CD14-positive monocyte (primary cell): Measurements from ENCODE around the gene ZYX. TPM values are rescaled to one million over a fixed set of nuclear protein-coding genes. Genes with fewer than 3 reads are reported as not detected.

ENCODE experiments used
- DNase-seq, 3 donors: peaks; one replicate each; pipeline ENCODE4 v3.0.0-alpha.2; 2011 to 2022
- H2AFZ ChIP-seq: 2 replicates; pipeline ENCODE4 v1.6.0; 2012; ENCODE audit warnings: mild to moderate bottlenecking, low read depth, low read length, inconsistent platforms; ENCODE audit not compliant: insufficient read depth, poor library complexity, severe bottlenecking
- H3K27ac ChIP-seq, 2 donors: 1 replicate in 1 of 2; 2 replicates in 1 of 2; pipeline ENCODE4 v1.5.1; 2012 to 2013; ENCODE audit warnings: low read length in 2 of 2, control low read depth in 1 of 2, inconsistent platforms in 1 of 2, low read depth in 1 of 2, mild to moderate bottlenecking in 1 of 2
- H3K27me3 ChIP-seq, 2 donors: one replicate each; pipeline versions ENCODE4 v1.6.0 to v1.6.1; 2011 to 2013; ENCODE audit warnings: low read length in 2 of 2; ENCODE audit not compliant: control insufficient read depth in 2 of 2, insufficient read depth in 2 of 2
- H3K36me3 ChIP-seq, 2 donors: replicated peaks in 1 of 2; 1 replicate in 1 of 2; 2 replicates in 1 of 2; pipeline versions ENCODE4 v1.5.1 to v1.6.1; 2012 to 2013; ENCODE audit warnings: low read length in 2 of 2, control low read depth in 1 of 2, inconsistent platforms in 1 of 2, mild to moderate bottlenecking in 1 of 2; ENCODE audit not compliant: insufficient read depth in 2 of 2, control insufficient read depth in 1 of 2
- H3K4me1 ChIP-seq, 2 donors: 1 replicate in 1 of 2; 2 replicates in 1 of 2; pipeline versions ENCODE4 v1.5.1 to v1.6.1; 2012 to 2013; ENCODE audit warnings: low read length in 2 of 2, control low read depth in 1 of 2, inconsistent platforms in 1 of 2, mild to moderate bottlenecking in 1 of 2, moderate library complexity in 1 of 2; ENCODE audit not compliant: insufficient read depth in 2 of 2, control insufficient read depth in 1 of 2
- H3K4me2 ChIP-seq: replicated peaks from 2 replicates; pipeline ENCODE3; 2012; ENCODE audit warnings: low read length, moderate library complexity, mild to moderate bottlenecking; ENCODE audit not compliant: poor library complexity, severe bottlenecking; ENCODE audit errors: extremely low read depth
- H3K4me3 ChIP-seq, 3 experiments: fragments of 200-600 bp in 1 of 3; sonication (generic) in 1 of 3; replicated peaks in 1 of 3; 1 replicate in 2 of 3; 2 replicates in 1 of 3; pipeline ENCODE4 v1.5.1; 2011 to 2013; ENCODE audit warnings: low read length in 3 of 3, mild to moderate bottlenecking in 3 of 3, control low read depth in 2 of 3, low read depth in 2 of 3, inconsistent platforms in 1 of 3, moderate library complexity in 1 of 3
- H3K79me2 ChIP-seq: 2 replicates; pipeline ENCODE4 v1.6.0; 2012; ENCODE audit warnings: mild to moderate bottlenecking, control low read depth, inconsistent platforms, low read length, moderate library complexity; ENCODE audit not compliant: insufficient read depth
- H3K9ac ChIP-seq: 2 replicates; pipeline ENCODE4 v1.6.0; 2017; ENCODE audit warnings: low read length, mild to moderate bottlenecking; ENCODE audit not compliant: insufficient read depth, poor library complexity, severe bottlenecking
- H3K9me3 ChIP-seq, 2 donors: replicated peaks in 1 of 2; 1 replicate in 1 of 2; 2 replicates in 1 of 2; pipeline versions ENCODE4 v1.5.1 to v1.6.1; 2012 to 2013; ENCODE audit warnings: low read length in 2 of 2, control low read depth in 1 of 2; ENCODE audit not compliant: control insufficient read depth in 1 of 2, insufficient read depth in 1 of 2
- H4K20me1 ChIP-seq: 2 replicates; pipeline ENCODE4 v1.6.0; 2012; ENCODE audit warnings: mild to moderate bottlenecking, low read length, control low read depth, moderate library complexity; ENCODE audit not compliant: insufficient read depth
- H3K27ac Mint-ChIP-seq, 7 donors: one replicate each; pipeline ENCODE4 v1.8.0; 2020; ENCODE audit warnings: mild to moderate bottlenecking in 7 of 7, mixed read lengths in 7 of 7, moderate library complexity in 6 of 7, inconsistent platforms in 2 of 7
- H3K27me3 Mint-ChIP-seq, 3 donors: one replicate each; pipeline ENCODE4 v1.8.0; 2021 to 2022; ENCODE audit warnings: low read depth in 3 of 3, mild to moderate bottlenecking in 3 of 3, mixed read lengths in 3 of 3, moderate library complexity in 3 of 3, inconsistent platforms in 1 of 3
- H3K36me3 Mint-ChIP-seq, 2 donors: one replicate each; pipeline ENCODE4 v1.8.0; 2020; ENCODE audit warnings: mixed read lengths in 2 of 2, inconsistent platforms in 1 of 2, mild to moderate bottlenecking in 1 of 2
- H3K4me1 Mint-ChIP-seq: one replicate; pipeline ENCODE4 v1.8.0; 2020; ENCODE audit warnings: mild to moderate bottlenecking, mixed read lengths
- H3K4me3 Mint-ChIP-seq, 2 donors: one replicate each; pipeline ENCODE4 v1.8.0; 2020; ENCODE audit warnings: mild to moderate bottlenecking in 2 of 2, mixed read lengths in 2 of 2, moderate library complexity in 1 of 2
- H3K9me3 Mint-ChIP-seq, 7 donors: one replicate each; pipeline ENCODE4 v1.8.0; 2020 to 2022; ENCODE audit warnings: mixed read lengths in 7 of 7, mild to moderate bottlenecking in 6 of 7, moderate library complexity in 6 of 7, inconsistent platforms in 2 of 7
- WGBS: methylation state at CpG from one replicate; pipeline ENCODE4 v1.1.5; 2013; ENCODE audit warnings: missing lambda C conversion rate; ENCODE audit not compliant: insufficient coverage; 5-methylcytosine and 5-hydroxymethylcytosine counted together
- intact Hi-C, 2 donors: fragments of 100-400 bp; cut with micrococcal nuclease; formaldehyde crosslinking; loops; one replicate each; pipeline versions ENCODE4 v1.15.0 to v1.15.1; 2023
- polyA plus RNA-seq, 3 donors: library from polyadenylated mRNA; depleted of rRNA in 1 of 3; unstranded in 2 of 3; stranded (reverse) in 1 of 3; fragments of 300-500 nt in 2 of 3; fragments of >200 nt in 1 of 3; fragmentation: Illumina TruSeq in 2 of 3; gene quantifications; 1 replicate in 2 of 3; 2 replicates in 1 of 3; pipeline ENCODE4 v1.2.3, GENCODE V29; 2012 to 2021
- TF ChIP-seq, protein P1 (sequence below): fragments of 200-600 bp; IDR thresholded peaks from one replicate; pipeline ENCODE4 v1.8.0; 2022; ENCODE audit warnings: antibody characterized with exemption, mild to moderate bottlenecking

Gene ZYX
- polyA plus RNA-seq, 3 donors = 198 to 417 (median 331) TPM

DNA sequence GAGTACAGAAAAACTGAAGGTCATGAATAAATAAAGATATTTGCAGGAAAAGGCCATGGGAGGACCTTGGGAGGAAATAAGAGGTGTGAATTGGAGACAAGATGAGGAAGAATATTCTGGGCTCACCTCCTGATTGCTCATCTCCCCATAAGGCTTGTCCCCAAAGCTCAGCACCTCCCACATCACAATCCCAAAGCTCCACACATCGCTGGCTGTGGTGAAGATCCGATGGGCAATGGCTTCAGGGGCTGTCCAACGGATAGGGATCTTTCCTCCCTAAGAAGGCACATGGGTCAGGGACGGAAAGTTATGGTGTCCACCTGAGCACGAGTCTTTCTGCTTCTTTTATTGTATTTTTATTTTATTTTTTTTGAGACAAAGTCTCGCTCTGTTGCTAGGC lies 12.9 kb downstream of the ZYX start:
- WGBS = no CpG with 5 or more reads among the region's 6 CpGs
- H3K36me3 Mint-ChIP-seq = peaks cover 26 to 45% of the 10 kb centered on the region in 2 donors
- intact Hi-C loops = no loop called here
- Histone ChIP-seq H3K27ac (peak overlapping the region in 1 of 2 donors; percentile 17), H3K4me1 (peaks cover 15 to 50% of the 10 kb centered on the region in 2 donors), H3K9me3 (no peaks in the 10 kb centered on the region), H2AFZ (no peak overlapping the region), H3K79me2 (peaks cover 16% of the 10 kb centered on the region), H3K36me3 (peaks cover 33 to 42% of the 10 kb centered on the region in 2 donors), H3K27me3 (no peaks in the 10 kb centered on the region), H4K20me1 (peaks cover 62% of the 10 kb centered on the region), H3K4me2 (no peak overlapping the region), H3K9ac (no peak overlapping the region), H3K4me3 (no peak overlapping the region)
- DNase-seq = no peak
- no peaks in the 10 kb centered on the region for H3K9me3 Mint-ChIP-seq
- TF ChIP-seq, protein P1, sequence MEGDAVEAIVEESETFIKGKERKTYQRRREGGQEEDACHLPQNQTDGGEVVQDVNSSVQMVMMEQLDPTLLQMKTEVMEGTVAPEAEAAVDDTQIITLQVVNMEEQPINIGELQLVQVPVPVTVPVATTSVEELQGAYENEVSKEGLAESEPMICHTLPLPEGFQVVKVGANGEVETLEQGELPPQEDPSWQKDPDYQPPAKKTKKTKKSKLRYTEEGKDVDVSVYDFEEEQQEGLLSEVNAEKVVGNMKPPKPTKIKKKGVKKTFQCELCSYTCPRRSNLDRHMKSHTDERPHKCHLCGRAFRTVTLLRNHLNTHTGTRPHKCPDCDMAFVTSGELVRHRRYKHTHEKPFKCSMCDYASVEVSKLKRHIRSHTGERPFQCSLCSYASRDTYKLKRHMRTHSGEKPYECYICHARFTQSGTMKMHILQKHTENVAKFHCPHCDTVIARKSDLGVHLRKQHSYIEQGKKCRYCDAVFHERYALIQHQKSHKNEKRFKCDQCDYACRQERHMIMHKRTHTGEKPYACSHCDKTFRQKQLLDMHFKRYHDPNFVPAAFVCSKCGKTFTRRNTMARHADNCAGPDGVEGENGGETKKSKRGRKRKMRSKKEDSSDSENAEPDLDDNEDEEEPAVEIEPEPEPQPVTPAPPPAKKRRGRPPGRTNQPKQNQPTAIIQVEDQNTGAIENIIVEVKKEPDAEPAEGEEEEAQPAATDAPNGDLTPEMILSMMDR = no peak
- H3K27ac Mint-ChIP-seq = peak overlapping the region in 2 of 7 donors; percentile 8 to 73
- H3K4me3 Mint-ChIP-seq = no peak overlapping the region
- H3K4me1 Mint-ChIP-seq = peaks cover 55% of the 10 kb centered on the region
- H3K27me3 Mint-ChIP-seq = no peaks in the 10 kb centered on the region

DNA sequence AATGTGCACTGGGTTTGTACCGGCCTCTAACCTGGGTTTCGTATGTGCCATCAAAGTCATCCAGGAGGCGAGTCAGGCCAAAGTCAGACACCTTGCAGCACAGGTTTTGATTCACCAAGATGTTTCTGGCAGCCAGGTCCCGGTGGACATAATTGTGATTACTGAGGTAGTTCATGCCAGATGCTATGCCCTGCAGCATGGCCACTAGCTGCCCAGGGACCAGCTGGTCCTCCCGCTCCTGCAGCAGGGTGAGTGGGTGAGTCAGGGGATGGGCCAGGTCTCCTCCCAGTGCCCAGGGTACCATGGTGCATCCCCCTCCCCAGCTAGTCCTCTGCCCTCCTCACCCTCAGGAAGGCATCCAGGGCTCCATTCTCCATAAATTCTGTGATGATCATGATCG lies 13.6 kb downstream of the ZYX start:
- TF ChIP-seq, protein P1 = no peak
- no peak overlapping the region for H3K4me3 ChIP-seq
- no peak for DNase-seq
- intact Hi-C loops = no loop called here
- H3K9ac ChIP-seq = no peak overlapping the region
- H3K4me1 Mint-ChIP-seq = peaks cover 48% of the 10 kb centered on the region
- H3K9me3 Mint-ChIP-seq = no peaks in the 10 kb centered on the region
- H2AFZ ChIP-seq = no peak overlapping the region
- peak overlapping the region in 1 of 2 donors; percentile 22 for H3K4me3 Mint-ChIP-seq
- H3K36me3 ChIP-seq = peaks cover 26 to 35% of the 10 kb centered on the region in 2 donors
- WGBS = 63% methylated on average over 4 of the region's 6 CpGs
- H3K27me3 ChIP-seq = no peaks in the 10 kb centered on the region
- H3K79me2 ChIP-seq = peaks cover 9% of the 10 kb centered on the region
- no peaks in the 10 kb centered on the region for H3K27me3 Mint-ChIP-seq
- H4K20me1 ChIP-seq = peaks cover 55% of the 10 kb centered on the region
- peaks cover 15 to 43% of the 10 kb centered on the region in 2 donors for H3K4me1 ChIP-seq
- H3K27ac ChIP-seq = no peak overlapping the region
- peak overlapping the region in 4 of 7 donors; percentile 1 to 68 (median 58) for H3K27ac Mint-ChIP-seq
- H3K36me3 Mint-ChIP-seq = peaks cover 31 to 42% of the 10 kb centered on the region in 2 donors
- no peaks in the 10 kb centered on the region for H3K9me3 ChIP-seq
- H3K4me2 ChIP-seq = no peak overlapping the region
